ENCODE data around the gene RNF25.

RNF25 gene

DNA sequence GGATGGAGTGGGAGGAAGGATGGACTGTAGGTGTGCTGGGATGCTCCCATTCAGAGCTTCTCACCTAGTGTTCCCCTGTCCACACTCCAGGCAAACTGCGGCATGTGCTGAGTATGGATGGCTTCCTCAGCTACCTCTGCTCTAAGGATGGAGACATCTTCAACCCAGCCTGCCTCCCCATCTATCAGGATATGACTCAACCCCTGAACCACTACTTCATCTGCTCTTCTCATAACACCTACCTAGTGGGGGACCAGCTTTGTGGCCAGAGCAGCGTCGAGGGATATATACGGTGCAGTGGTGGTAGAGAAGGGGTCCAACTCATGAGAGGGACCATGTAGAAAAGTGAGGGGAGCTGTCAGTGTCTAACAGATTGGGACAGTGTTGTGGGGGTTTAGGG is 43.9 kb downstream of the RNF25 start:
- CTCF ChIA-PET = interaction anchor here (0.6 to 1.9 kb wide), 5 partner anchors 9 to 882 kb away, joined by 3 to 5 read pairs (median 3); no protein-coding TSS in a partner anchor

DNA sequence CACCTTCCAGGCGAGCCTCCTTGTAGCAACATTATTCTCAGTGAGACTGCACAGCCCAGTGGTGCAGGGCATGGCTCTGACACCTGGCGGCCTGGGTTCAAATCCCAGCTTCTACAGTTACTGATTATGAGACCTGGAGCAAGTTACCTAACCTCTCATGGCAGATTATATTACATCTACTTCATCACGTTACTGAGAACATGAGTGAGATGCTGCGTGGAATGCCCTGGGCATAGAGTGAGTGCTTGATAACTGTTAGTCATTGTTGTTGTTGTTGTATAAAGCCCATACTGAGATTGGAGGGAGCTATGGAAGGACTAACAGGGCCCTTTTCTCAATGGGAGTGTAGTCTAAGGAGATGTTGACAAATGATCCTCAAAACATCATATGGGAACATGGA is 45.4 kb downstream of the RNF25 start:
- POLR2A ChIA-PET = no interaction called here
- Histone ChIP-seq H3K36me3 (ENCODE audit: control insufficient read depth in 2 of 2, insufficient read depth in 1 of 2, low read length in 2 of 2) (no peaks in the 10 kb centered on the region), H3K4me3 (ENCODE audit: low read depth, low read length) (no peak overlapping the region), H3K9me3 (ENCODE audit: control insufficient read depth, insufficient read depth, low read depth, low read length) (no peaks in the 10 kb centered on the region), H3K4me1 (ENCODE audit: control insufficient read depth, insufficient read depth, low read length) (no peaks in the 10 kb centered on the region), H3K27ac (ENCODE audit: extremely low read depth, low read depth, low read length) (no peak overlapping the region)
- CTCF ChIA-PET = interaction anchor here (0.6 kb wide), 1 partner anchor 49 kb away, joined by 3 read pairs; no protein-coding TSS in a partner anchor
- TF ChIP-seq SCRT2 (tag by site-specific recombination; IDR thresholded peaks at IDR 0.05) (no peak), ZSCAN23 (tag by site-specific recombination; IDR thresholded peaks at IDR 0.05) (no peak), ZNF76 (tag by site-specific recombination; IDR thresholded peaks at IDR 0.05; ENCODE audit: borderline replicate concordance, low read depth) (no peak), ZNF571 (tag by site-specific recombination; IDR thresholded peaks at IDR 0.05) (no peak), ZNF214 (tag by site-specific recombination; IDR thresholded peaks at IDR 0.05; ENCODE audit: borderline replicate concordance) (no peak), ZBTB48 (tag by site-specific recombination; IDR thresholded peaks at IDR 0.05) (no peak), ZNF239 (tag by site-specific recombination; IDR thresholded peaks at IDR 0.05) (no peak), ZNF585B (tag by site-specific recombination; IDR thresholded peaks at IDR 0.05) (no peak)
- TF ChIP-seq, protein P1, sequence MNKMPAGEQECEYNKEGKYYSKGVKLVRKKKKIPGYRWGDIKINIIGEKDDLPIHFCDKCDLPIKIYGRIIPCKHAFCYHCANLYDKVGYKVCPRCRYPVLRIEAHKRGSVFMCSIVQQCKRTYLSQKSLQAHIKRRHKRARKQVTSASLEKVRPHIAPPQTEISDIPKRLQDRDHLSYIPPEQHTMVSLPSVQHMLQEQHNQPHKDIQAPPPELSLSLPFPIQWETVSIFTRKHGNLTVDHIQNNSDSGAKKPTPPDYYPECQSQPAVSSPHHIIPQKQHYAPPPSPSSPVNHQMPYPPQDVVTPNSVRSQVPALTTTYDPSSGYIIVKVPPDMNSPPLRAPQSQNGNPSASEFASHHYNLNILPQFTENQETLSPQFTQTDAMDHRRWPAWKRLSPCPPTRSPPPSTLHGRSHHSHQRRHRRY (tag by site-specific recombination; IDR thresholded peaks at IDR 0.05) = no peak
- TF ChIP-seq, protein P2, sequence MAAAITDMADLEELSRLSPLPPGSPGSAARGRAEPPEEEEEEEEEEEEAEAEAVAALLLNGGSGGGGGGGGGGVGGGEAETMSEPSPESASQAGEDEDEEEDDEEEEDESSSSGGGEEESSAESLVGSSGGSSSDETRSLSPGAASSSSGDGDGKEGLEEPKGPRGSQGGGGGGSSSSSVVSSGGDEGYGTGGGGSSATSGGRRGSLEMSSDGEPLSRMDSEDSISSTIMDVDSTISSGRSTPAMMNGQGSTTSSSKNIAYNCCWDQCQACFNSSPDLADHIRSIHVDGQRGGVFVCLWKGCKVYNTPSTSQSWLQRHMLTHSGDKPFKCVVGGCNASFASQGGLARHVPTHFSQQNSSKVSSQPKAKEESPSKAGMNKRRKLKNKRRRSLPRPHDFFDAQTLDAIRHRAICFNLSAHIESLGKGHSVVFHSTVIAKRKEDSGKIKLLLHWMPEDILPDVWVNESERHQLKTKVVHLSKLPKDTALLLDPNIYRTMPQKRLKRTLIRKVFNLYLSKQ (tag by site-specific recombination; IDR thresholded peaks at IDR 0.05; ENCODE audit: borderline replicate concordance) = no peak
- TF ChIP-seq, protein P3, sequence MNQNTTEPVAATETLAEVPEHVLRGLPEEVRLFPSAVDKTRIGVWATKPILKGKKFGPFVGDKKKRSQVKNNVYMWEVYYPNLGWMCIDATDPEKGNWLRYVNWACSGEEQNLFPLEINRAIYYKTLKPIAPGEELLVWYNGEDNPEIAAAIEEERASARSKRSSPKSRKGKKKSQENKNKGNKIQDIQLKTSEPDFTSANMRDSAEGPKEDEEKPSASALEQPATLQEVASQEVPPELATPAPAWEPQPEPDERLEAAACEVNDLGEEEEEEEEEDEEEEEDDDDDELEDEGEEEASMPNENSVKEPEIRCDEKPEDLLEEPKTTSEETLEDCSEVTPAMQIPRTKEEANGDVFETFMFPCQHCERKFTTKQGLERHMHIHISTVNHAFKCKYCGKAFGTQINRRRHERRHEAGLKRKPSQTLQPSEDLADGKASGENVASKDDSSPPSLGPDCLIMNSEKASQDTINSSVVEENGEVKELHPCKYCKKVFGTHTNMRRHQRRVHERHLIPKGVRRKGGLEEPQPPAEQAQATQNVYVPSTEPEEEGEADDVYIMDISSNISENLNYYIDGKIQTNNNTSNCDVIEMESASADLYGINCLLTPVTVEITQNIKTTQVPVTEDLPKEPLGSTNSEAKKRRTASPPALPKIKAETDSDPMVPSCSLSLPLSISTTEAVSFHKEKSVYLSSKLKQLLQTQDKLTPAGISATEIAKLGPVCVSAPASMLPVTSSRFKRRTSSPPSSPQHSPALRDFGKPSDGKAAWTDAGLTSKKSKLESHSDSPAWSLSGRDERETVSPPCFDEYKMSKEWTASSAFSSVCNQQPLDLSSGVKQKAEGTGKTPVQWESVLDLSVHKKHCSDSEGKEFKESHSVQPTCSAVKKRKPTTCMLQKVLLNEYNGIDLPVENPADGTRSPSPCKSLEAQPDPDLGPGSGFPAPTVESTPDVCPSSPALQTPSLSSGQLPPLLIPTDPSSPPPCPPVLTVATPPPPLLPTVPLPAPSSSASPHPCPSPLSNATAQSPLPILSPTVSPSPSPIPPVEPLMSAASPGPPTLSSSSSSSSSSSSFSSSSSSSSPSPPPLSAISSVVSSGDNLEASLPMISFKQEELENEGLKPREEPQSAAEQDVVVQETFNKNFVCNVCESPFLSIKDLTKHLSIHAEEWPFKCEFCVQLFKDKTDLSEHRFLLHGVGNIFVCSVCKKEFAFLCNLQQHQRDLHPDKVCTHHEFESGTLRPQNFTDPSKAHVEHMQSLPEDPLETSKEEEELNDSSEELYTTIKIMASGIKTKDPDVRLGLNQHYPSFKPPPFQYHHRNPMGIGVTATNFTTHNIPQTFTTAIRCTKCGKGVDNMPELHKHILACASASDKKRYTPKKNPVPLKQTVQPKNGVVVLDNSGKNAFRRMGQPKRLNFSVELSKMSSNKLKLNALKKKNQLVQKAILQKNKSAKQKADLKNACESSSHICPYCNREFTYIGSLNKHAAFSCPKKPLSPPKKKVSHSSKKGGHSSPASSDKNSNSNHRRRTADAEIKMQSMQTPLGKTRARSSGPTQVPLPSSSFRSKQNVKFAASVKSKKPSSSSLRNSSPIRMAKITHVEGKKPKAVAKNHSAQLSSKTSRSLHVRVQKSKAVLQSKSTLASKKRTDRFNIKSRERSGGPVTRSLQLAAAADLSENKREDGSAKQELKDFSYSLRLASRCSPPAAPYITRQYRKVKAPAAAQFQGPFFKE (tag by site-specific recombination; IDR thresholded peaks at IDR 0.05; ENCODE audit: borderline replicate concordance) = no peak

More for the DNA sequence above, 43.9 kb downstream of the RNF25 start:
- Histone ChIP-seq H3K9me3 (ENCODE audit: control insufficient read depth, insufficient read depth, low read depth, low read length) (no peaks in the 10 kb centered on the region), H3K36me3 (ENCODE audit: control insufficient read depth in 2 of 2, insufficient read depth in 1 of 2, low read length in 2 of 2) (no peaks in the 10 kb centered on the region), H3K4me1 (ENCODE audit: control insufficient read depth, insufficient read depth, low read length) (no peaks in the 10 kb centered on the region), H3K4me3 (ENCODE audit: low read depth, low read length) (no peak overlapping the region), H3K27ac (ENCODE audit: extremely low read depth, low read depth, low read length) (no peak overlapping the region)
- POLR2A ChIA-PET = no interaction called here
- TF ChIP-seq ZNF404 (tag by site-specific recombination; IDR thresholded peaks at IDR 0.05) (no peak), ZBTB1 (tag by site-specific recombination; IDR thresholded peaks at IDR 0.05) (no peak), RBAK (tag by site-specific recombination; IDR thresholded peaks at IDR 0.05) (no peak), KLF1 (tag by site-specific recombination; IDR thresholded peaks at IDR 0.05) (no peak), ZNF114 (tag by site-specific recombination; IDR thresholded peaks at IDR 0.05) (no peak), ZNF138 (tag by site-specific recombination; IDR thresholded peaks at IDR 0.05; ENCODE audit: borderline replicate concordance) (no peak), ZNF510 (tag by site-specific recombination; IDR thresholded peaks at IDR 0.05; ENCODE audit: insufficient replicate concordance) (no peak), ZNF629 (tag by site-specific recombination; IDR thresholded peaks at IDR 0.05) (no peak), ZFP37 (tag by site-specific recombination; IDR thresholded peaks at IDR 0.05) (no peak), GLIS1 (tag by site-specific recombination; IDR thresholded peaks at IDR 0.05) (no peak), ZNF560 (tag by site-specific recombination; IDR thresholded peaks at IDR 0.05; ENCODE audit: borderline replicate concordance) (no peak), ZNF394 (tag by site-specific recombination; IDR thresholded peaks at IDR 0.05; ENCODE audit: borderline replicate concordance) (no peak), ZNF37A (tag by site-specific recombination; IDR thresholded peaks at IDR 0.05) (no peak)
- TF ChIP-seq, protein P4, sequence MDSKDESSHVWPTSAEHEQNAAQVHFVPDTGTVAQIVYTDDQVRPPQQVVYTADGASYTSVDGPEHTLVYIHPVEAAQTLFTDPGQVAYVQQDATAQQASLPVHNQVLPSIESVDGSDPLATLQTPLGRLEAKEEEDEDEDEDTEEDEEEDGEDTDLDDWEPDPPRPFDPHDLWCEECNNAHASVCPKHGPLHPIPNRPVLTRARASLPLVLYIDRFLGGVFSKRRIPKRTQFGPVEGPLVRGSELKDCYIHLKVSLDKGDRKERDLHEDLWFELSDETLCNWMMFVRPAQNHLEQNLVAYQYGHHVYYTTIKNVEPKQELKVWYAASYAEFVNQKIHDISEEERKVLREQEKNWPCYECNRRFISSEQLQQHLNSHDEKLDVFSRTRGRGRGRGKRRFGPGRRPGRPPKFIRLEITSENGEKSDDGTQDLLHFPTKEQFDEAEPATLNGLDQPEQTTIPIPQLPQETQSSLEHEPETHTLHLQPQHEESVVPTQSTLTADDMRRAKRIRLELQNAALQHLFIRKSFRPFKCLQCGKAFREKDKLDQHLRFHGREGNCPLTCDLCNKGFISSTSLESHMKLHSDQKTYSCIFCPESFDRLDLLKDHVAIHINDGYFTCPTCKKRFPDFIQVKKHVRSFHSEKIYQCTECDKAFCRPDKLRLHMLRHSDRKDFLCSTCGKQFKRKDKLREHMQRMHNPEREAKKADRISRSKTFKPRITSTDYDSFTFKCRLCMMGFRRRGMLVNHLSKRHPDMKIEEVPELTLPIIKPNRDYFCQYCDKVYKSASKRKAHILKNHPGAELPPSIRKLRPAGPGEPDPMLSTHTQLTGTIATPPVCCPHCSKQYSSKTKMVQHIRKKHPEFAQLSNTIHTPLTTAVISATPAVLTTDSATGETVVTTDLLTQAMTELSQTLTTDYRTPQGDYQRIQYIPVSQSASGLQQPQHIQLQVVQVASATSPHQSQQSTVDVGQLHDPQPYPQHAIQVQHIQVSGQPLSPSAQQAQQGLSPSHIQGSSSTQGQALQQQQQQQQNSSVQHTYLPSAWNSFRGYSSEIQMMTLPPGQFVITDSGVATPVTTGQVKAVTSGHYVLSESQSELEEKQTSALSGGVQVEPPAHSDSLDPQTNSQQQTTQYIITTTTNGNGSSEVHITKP (tag by site-specific recombination; IDR thresholded peaks at IDR 0.05) = no peak
- TF ChIP-seq, protein P5, sequence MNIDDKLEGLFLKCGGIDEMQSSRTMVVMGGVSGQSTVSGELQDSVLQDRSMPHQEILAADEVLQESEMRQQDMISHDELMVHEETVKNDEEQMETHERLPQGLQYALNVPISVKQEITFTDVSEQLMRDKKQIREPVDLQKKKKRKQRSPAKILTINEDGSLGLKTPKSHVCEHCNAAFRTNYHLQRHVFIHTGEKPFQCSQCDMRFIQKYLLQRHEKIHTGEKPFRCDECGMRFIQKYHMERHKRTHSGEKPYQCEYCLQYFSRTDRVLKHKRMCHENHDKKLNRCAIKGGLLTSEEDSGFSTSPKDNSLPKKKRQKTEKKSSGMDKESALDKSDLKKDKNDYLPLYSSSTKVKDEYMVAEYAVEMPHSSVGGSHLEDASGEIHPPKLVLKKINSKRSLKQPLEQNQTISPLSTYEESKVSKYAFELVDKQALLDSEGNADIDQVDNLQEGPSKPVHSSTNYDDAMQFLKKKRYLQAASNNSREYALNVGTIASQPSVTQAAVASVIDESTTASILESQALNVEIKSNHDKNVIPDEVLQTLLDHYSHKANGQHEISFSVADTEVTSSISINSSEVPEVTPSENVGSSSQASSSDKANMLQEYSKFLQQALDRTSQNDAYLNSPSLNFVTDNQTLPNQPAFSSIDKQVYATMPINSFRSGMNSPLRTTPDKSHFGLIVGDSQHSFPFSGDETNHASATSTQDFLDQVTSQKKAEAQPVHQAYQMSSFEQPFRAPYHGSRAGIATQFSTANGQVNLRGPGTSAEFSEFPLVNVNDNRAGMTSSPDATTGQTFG (tag by site-specific recombination; IDR thresholded peaks at IDR 0.05; ENCODE audit: borderline replicate concordance) = no peak
